Mesenteric fat pad (tissue), 1 donor: Measurements from ENCODE around the gene SRD5A1. TPM values are rescaled to one million over a fixed set of nuclear protein-coding genes. Genes with fewer than 3 reads are reported as not detected.

Source experiments
- DNase-seq: peaks from one replicate; pipeline ENCODE4 v3.0.0-alpha.2; 2020; ENCODE audit warnings: low spot score
- long read RNA-seq: library from polyadenylated mRNA; unstranded; transcript quantifications from one replicate; pipeline ENCODE4 v2.0.0, GENCODE V29; 2020
- total RNA-seq: library from RNA; stranded (reverse); fragmentation: NEBNext Ultra II Directional; extraction: Animal tissue kit (Norgen Biotek cat#: 25700); gene quantifications from one replicate; pipeline ENCODE4 v1.2.1, GENCODE V29; 2021
- donor health status: DM: yes; HTN: yes; CAD: no.

SRD5A1 gene
- 3.8 TPM for total RNA-seq
- long read RNA-seq, full-length matches to known transcripts, result 10 of 13 reads
- long read RNA-seq, partial matches to known transcripts, result 1 of 13 reads
- long read RNA-seq, other reads (novel, unspliced or antisense), result 2 of 13 reads

GRCh38 chr5:6632888-6633468 lies at the start of gene SRD5A1, which contains the start of gene NSUN2:
SRD5A1 (plus strand) TSS chr5:6633440; CDS start chr5:6633577, 137 bp downstream.
NSUN2 (minus strand) TSS chr5:6633044; CDS start chr5:6632979, 65 bp downstream.
- peak; percentile 97 for DNase-seq

GRCh38 chr5:6584101-6584645 lies 49.1 kb upstream of the SRD5A1 start:
- DNase-seq, result no peak

GRCh38 chr5:6584727-6585126 lies 48.5 kb upstream of the SRD5A1 start:
- DNase-seq, result no peak

- DNase-seq, result no peak
Observed at GRCh38 chr5:6585168-6585567, 48.1 kb upstream of the SRD5A1 start.

GRCh38 chr5:6585939-6586646 lies 47.1 kb upstream of the SRD5A1 start:
- no peak for DNase-seq

- no peak for DNase-seq
Observed at GRCh38 chr5:6586647-6587042, 46.6 kb upstream of the SRD5A1 start.

- no peak for DNase-seq
Observed at GRCh38 chr5:6587171-6587570, 46.1 kb upstream of the SRD5A1 start.

GRCh38 chr5:6590581-6590980 lies 42.7 kb upstream of the SRD5A1 start:
- DNase-seq, result peak; percentile 6

GRCh38 chr5:6591671-6592288 lies 41.5 kb upstream of the SRD5A1 start:
- no peak for DNase-seq

GRCh38 chr5:6592601-6593000 lies 40.6 kb upstream of the SRD5A1 start:
- no peak for DNase-seq

- DNase-seq, result no peak
Observed at GRCh38 chr5:6593148-6594016, 39.9 kb upstream of the SRD5A1 start.

GRCh38 chr5:6594066-6594465 lies 39.2 kb upstream of the SRD5A1 start:
- no peak for DNase-seq

GRCh38 chr5:6595405-6595804 lies 37.8 kb upstream of the SRD5A1 start:
- DNase-seq, result no peak

- DNase-seq, result no peak
Observed at GRCh38 chr5:6596388-6596787, 36.9 kb upstream of the SRD5A1 start.

- no peak for DNase-seq
Observed at GRCh38 chr5:6597557-6597956, 35.7 kb upstream of the SRD5A1 start.

GRCh38 chr5:6598351-6598900 lies 34.8 kb upstream of the SRD5A1 start:
- no peak for DNase-seq

GRCh38 chr5:6599739-6600138 lies 33.5 kb upstream of the SRD5A1 start:
- DNase-seq, result no peak

GRCh38 chr5:6601271-6601670 lies 32.0 kb upstream of the SRD5A1 start:
- DNase-seq, result no peak

- no peak for DNase-seq
Observed at GRCh38 chr5:6601816-6602215, 31.4 kb upstream of the SRD5A1 start.

- DNase-seq, result no peak
Observed at GRCh38 chr5:6602441-6602840, 30.8 kb upstream of the SRD5A1 start.

- no peak for DNase-seq
Observed at GRCh38 chr5:6603643-6604042, 29.6 kb upstream of the SRD5A1 start.
